GM12878 (cell line): Measurements from ENCODE around the gene EPS8L1. TPM values are rescaled to one million over a fixed set of nuclear protein-coding genes. Genes with fewer than 3 reads are reported as not detected.

Experiments
- ATAC-seq: fragments of 200-7000 bp; cut with Tn5 transposase; 3 replicates; pipeline ENCODE4 v1.9.1; 2020; ENCODE audit warnings: mild to moderate bottlenecking, moderate library complexity
- BruUV-seq: library from RNA; stranded (reverse); fragments of 400-500 nt; replicated peaks from 2 replicates; lab custom pipeline; 2021; lab: Mats Ljungman, UMichigan
- CTCF ChIA-PET: fragments of 300-600 bp; sonication (Branson Sonifier 250); formaldehyde crosslinking; extraction: SDS; loops from one replicate; lab custom pipeline; 2021; ENCODE audit warnings: inconsistent platforms; lab: Yijun Ruan, JAX
- POLR2A ChIA-PET: fragments of 350-600 bp; formaldehyde crosslinking; extraction: SDS; loops from one replicate; lab custom pipeline; 2021; ENCODE audit warnings: inconsistent platforms; lab: Charles Lee
- RAD21 ChIA-PET: fragments of 300-600 bp; sonication (Branson Sonifier 250); formaldehyde crosslinking; loops from one replicate; lab custom pipeline; 2023; ENCODE audit warnings: antibody characterized with exemption; ENCODE audit not compliant: unreplicated experiment; lab: Charles Lee
- SMC1A ChIA-PET: fragments of 300-600 bp; sonication (Branson Sonifier 250); formaldehyde crosslinking; loops from one replicate; lab custom pipeline; 2023; ENCODE audit not compliant: unreplicated experiment, uncharacterized antibody; lab: Charles Lee
- DNase-seq: peaks from one replicate; pipeline ENCODE4 v3.0.0-alpha.2; 2011; ENCODE audit warnings: low read depth, low spot score
- FAIRE-seq: peaks from 3 replicates; lab custom pipeline; 2011; peaks lifted over from hg19 to GRCh38; lab: Jason Lieb, UNC
- H2AFZ ChIP-seq: 2 replicates; pipeline ENCODE4 v1.6.0; 2011; ENCODE audit warnings: low read depth, low read length, control low read depth; ENCODE audit not compliant: control insufficient read depth
- H3K27ac ChIP-seq: 2 replicates; pipeline ENCODE4 v1.5.1; 2011; ENCODE audit warnings: control low read depth; ENCODE audit not compliant: control insufficient read depth, insufficient read depth
- H3K27me3 ChIP-seq, 2 experiments: replicated peaks in 1 of 2; 2 replicates each; pipeline versions ENCODE4 v1.6.0 to v1.6.1; 2011; ENCODE audit warnings: low read length in 1 of 2; ENCODE audit not compliant: control insufficient read depth in 2 of 2, insufficient read depth in 2 of 2
- H3K36me3 ChIP-seq, 2 experiments: 2 replicates each; pipeline ENCODE4 v1.5.1; 2011; ENCODE audit warnings: low read length in 1 of 2; ENCODE audit not compliant: control insufficient read depth in 2 of 2, insufficient read depth in 2 of 2
- H3K4me1 ChIP-seq: 2 replicates; pipeline ENCODE4 v1.6.1; 2011; ENCODE audit warnings: mild to moderate bottlenecking, low read length, moderate library complexity, mixed read lengths; ENCODE audit not compliant: control insufficient read depth, insufficient read depth
- H3K4me2 ChIP-seq: 2 replicates; pipeline ENCODE4 v1.6.0; 2011; ENCODE audit warnings: control low read depth; ENCODE audit not compliant: control insufficient read depth, insufficient read depth
- H3K4me3 ChIP-seq: fragments of 200-600 bp; sonication (generic); 2 replicates; pipeline ENCODE4 v1.5.1; 2016
- H3K79me2 ChIP-seq: 2 replicates; pipeline ENCODE4 v1.6.0; 2011; ENCODE audit warnings: low read length; ENCODE audit not compliant: control insufficient read depth, insufficient read depth
- H3K9ac ChIP-seq: 2 replicates; pipeline ENCODE4 v1.8.0; 2011; ENCODE audit warnings: low read length, control low read depth, mixed read lengths; ENCODE audit not compliant: control insufficient read depth, insufficient read depth
- H3K9me3 ChIP-seq: replicated peaks from 3 replicates; pipeline ENCODE4 v1.5.1; 2011; ENCODE audit warnings: mild to moderate bottlenecking, low read length; ENCODE audit not compliant: control insufficient read depth, insufficient read depth
- H4K20me1 ChIP-seq: 2 replicates; pipeline ENCODE4 v1.6.0; 2011; ENCODE audit not compliant: control insufficient read depth, insufficient read depth
- BHLHE40 ChIP-seq, 2 experiments: fragments of 450-650 bp in 1 of 2; IDR thresholded peaks; 2 replicates each; pipeline ENCODE4 v1.6.1; 2011 to 2017; ENCODE audit warnings: low read depth in 2 of 2, borderline replicate concordance in 1 of 2, improper control_type of control experiment in 1 of 2, low read length in 1 of 2, mild to moderate bottlenecking in 1 of 2
- CREB1 ChIP-seq: IDR thresholded peaks from 2 replicates; pipeline ENCODE4 v1.6.1; 2012; ENCODE audit warnings: low read depth, mild to moderate bottlenecking, inconsistent platforms
- CREM ChIP-seq: IDR thresholded peaks from 2 replicates; pipeline ENCODE4 v1.6.1; 2014; ENCODE audit warnings: antibody characterized with exemption, low read depth
- MTA3 ChIP-seq: IDR thresholded peaks from 2 replicates; pipeline ENCODE4 v1.6.1; 2012; ENCODE audit warnings: low read length, inconsistent platforms, borderline replicate concordance
- PKNOX1 ChIP-seq: fragments of 450-650 bp; IDR thresholded peaks from 2 replicates; pipeline ENCODE4 v1.6.1; 2016; ENCODE audit warnings: mild to moderate bottlenecking
- RELA ChIP-seq: fragments of 450-650 bp; IDR thresholded peaks from 2 replicates; pipeline ENCODE4 v1.8.0; 2014; ENCODE audit warnings: borderline replicate concordance; ENCODE audit not compliant: partially characterized antibody
- SP1 ChIP-seq: IDR thresholded peaks from one replicate; pipeline ENCODE4 v1.6.1; 2011; ENCODE audit warnings: low read depth, low read length
- WGBS: methylation state at CpG from one replicate; pipeline ENCODE4 v1.1.6; 2016; ENCODE audit warnings: low lambda C conversion rate; ENCODE audit not compliant: insufficient replicate concordance, insufficient coverage; ENCODE audit errors: missing lambda C conversion rate; 5-methylcytosine and 5-hydroxymethylcytosine counted together
- in situ Hi-C: fragments of 300-500 bp; cut with MboI; formaldehyde crosslinking; loops from 9 replicates; pipeline ENCODE4 v1.14.3; 2018; ENCODE audit warnings: mixed read lengths
- intact Hi-C: fragments of 100-400 bp; cut with micrococcal nuclease; formaldehyde crosslinking; loops from one replicate; pipeline ENCODE4 v1.14.2; 2022; ENCODE audit not compliant: unreplicated experiment
- polyA plus RNA-seq, 11 experiments: library from polyadenylated mRNA; depleted of rRNA in 4 of 11; unstranded in 6 of 11; stranded (reverse) in 5 of 11; fragments of >200 nt; fragmentation: Nextera tagmentation in 4 of 11; fragmentation: Illumina TruSeq in 1 of 11; extraction: Ambion mirVana in 4 of 11; extraction: Trizol in 1 of 11; gene quantifications; 1 replicate in 1 of 11; 2 replicates in 10 of 11; pipeline versions ENCODE4 v1.2.1 to v1.2.3, GENCODE V29; 2011 to 2016; ENCODE audit warnings: inconsistent platforms in 2 of 11, missing spikeins in 2 of 11, low read depth in 1 of 11
- total RNA-seq, 4 experiments: library from RNA; depleted of rRNA in 3 of 4; stranded (reverse); fragments of >200 nt in 3 of 4; fragmentation: Illumina TruSeq in 1 of 4; extraction: Trizol in 1 of 4; gene quantifications; 2 replicates each; pipeline versions ENCODE4 v1.2.1 to v1.2.3, GENCODE V29; 2013 to 2021

EPS8L1 gene
- total and polyA plus RNA-seq, 10 of the 15 experiments (the other 5 are each of a cell fraction or from before 2014, with no cell fraction given) = 0.68 to 2.2 (median 0.96) TPM; not detected in 2

GRCh38 chr19:55067869-55068268 is 7.8 kb upstream of the EPS8L1 start:
- CTCF ChIA-PET = no interaction called here
- POLR2A ChIA-PET = no interaction called here
- RAD21 ChIA-PET = no interaction called here
- Histone ChIP-seq H3K9me3 (no peaks in the 10 kb centered on the region), H3K27ac (no peak overlapping the region), H3K4me1 (peaks cover 3% of the 10 kb centered on the region), H4K20me1 (no peaks in the 10 kb centered on the region), H3K4me3 (no peak overlapping the region), H3K27me3 (no peaks in the 10 kb centered on the region; a peak in 1 of 4 replicates), H3K4me2 (no peak overlapping the region), H2AFZ (no peak overlapping the region), H3K9ac (no peak overlapping the region), H3K79me2 (no peaks in the 10 kb centered on the region), H3K36me3 (no peaks in the 10 kb centered on the region)
- TF ChIP-seq CREM = no peak
- FAIRE-seq (no peak), DNase-seq (no peak), ATAC-seq (no peak)
- intact Hi-C loops = no loop called here
- 2% methylated on average over 3 of the region's 3 CpGs for WGBS
- in situ Hi-C loops = no loop called here
- no TSS peak for BruUV-seq
- SMC1A ChIA-PET = no interaction called here

GRCh38 chr19:55068950-55069864 is 6.5 kb upstream of the EPS8L1 start:
- no peaks in the 10 kb centered on the region for H3K9me3 ChIP-seq
- ATAC-seq (peak; percentile 86), FAIRE-seq (peak; percentile 61), DNase-seq (no peak)
- H3K4me1 ChIP-seq = peaks cover 3% of the 10 kb centered on the region
- TF ChIP-seq PKNOX1 (0 out of 2 replicates have a peak, but pooled peaks have one; percentile 4), SP1 (no peak), CREB1 (0 out of 2 replicates have a peak, but pooled peaks have one; percentile 12), BHLHE40 (IDR thresholded peaks at IDR 0.05; ENCODE audit: borderline replicate concordance in 1 of 2, low read depth in 2 of 2, low read length in 1 of 2) (peak in 1 of 2 experiments; percentile 26; a peak in 1 of 4 replicates), RELA (no peak), MTA3 (no peak)
- no peaks in the 10 kb centered on the region for H3K36me3 ChIP-seq
- H2AFZ ChIP-seq = 0 out of 2 replicates have a peak overlapping the region, but pooled peaks have one; percentile 29
- no peaks in the 10 kb centered on the region for H3K79me2 ChIP-seq
- no peak overlapping the region for H3K9ac ChIP-seq
- ChIA-PET SMC1A (no interaction called here), POLR2A (no interaction called here), RAD21 (no interaction called here), CTCF (no interaction called here)
- peak overlapping the region; percentile 33 for H3K4me2 ChIP-seq
- WGBS = 7% methylated on average over 23 of the region's 30 CpGs
- no TSS peak for BruUV-seq
- H3K4me3 ChIP-seq = no peak overlapping the region
- in situ Hi-C loops (no loop called here), intact Hi-C loops (no loop called here)
- H3K27me3 ChIP-seq = no peaks in the 10 kb centered on the region; a peak in 1 of 4 replicates
- H4K20me1 ChIP-seq = no peaks in the 10 kb centered on the region
- no peak overlapping the region for H3K27ac ChIP-seq
